Loucy (cell line): ENCODE data around the gene HOXA5.
A peak's percentile ranks its signal among the peaks of the same experiment; 100 is the strongest.

Source experiments
- H2AFZ ChIP-seq: fragments of 200-600 bp; sonication (generic); 2 replicates; pipeline ENCODE4 v1.6.0; 2016; ENCODE audit warnings: antibody characterized with exemption, mild to moderate bottlenecking, low read length, moderate library complexity
- H3F3A ChIP-seq: fragments of 200-600 bp; 2 replicates; pipeline ENCODE4 v1.6.0; 2016; ENCODE audit warnings: antibody characterized with exemption, low read depth, mild to moderate bottlenecking
- H3K27me3 ChIP-seq: fragments of 200-600 bp; sonication (generic); 2 replicates; pipeline ENCODE4 v1.6.1; 2014; ENCODE audit warnings: low read length, mild to moderate bottlenecking; ENCODE audit not compliant: insufficient read depth, poor library complexity, severe bottlenecking
- H3K36me3 ChIP-seq: fragments of 200-600 bp; sonication (generic); 2 replicates; pipeline ENCODE4 v1.6.1; 2016; ENCODE audit warnings: low read length; ENCODE audit not compliant: insufficient read depth
- H3K4me1 ChIP-seq: fragments of 200-600 bp; sonication (generic); 2 replicates; pipeline ENCODE4 v1.5.1; 2014; ENCODE audit warnings: low read length, mild to moderate bottlenecking; ENCODE audit not compliant: insufficient read depth, poor library complexity, severe bottlenecking
- H3K4me2 ChIP-seq: fragments of 200-600 bp; sonication (generic); 2 replicates; pipeline ENCODE4 v1.6.0; 2014; ENCODE audit warnings: antibody characterized with exemption, low read length, low read depth, mild to moderate bottlenecking; ENCODE audit not compliant: poor library complexity, severe bottlenecking
- H3K4me3 ChIP-seq: fragments of 200-600 bp; sonication (generic); 2 replicates; pipeline ENCODE4 v1.5.1; 2014; ENCODE audit warnings: low read length, mild to moderate bottlenecking, mixed read lengths; ENCODE audit not compliant: poor library complexity, severe bottlenecking
- H3K79me2 ChIP-seq: fragments of 200-600 bp; sonication (generic); 2 replicates; pipeline ENCODE4 v1.6.1; 2014; ENCODE audit warnings: low read length; ENCODE audit not compliant: insufficient read depth
- H3K9ac ChIP-seq: fragments of 200-600 bp; sonication (generic); 2 replicates; pipeline ENCODE4 v1.6.0; 2014; ENCODE audit warnings: mild to moderate bottlenecking, low read depth, low read length, moderate library complexity; ENCODE audit not compliant: poor library complexity, severe bottlenecking
- H3K9me2 ChIP-seq: fragments of 200-600 bp; sonication (generic); replicated peaks from 2 replicates; pipeline ENCODE4 v1.6.1; 2016; ENCODE audit warnings: low read depth, low read length, mixed read lengths
- H3K9me3 ChIP-seq: fragments of 200-600 bp; sonication (generic); 2 replicates; pipeline ENCODE4 v1.6.1; 2014; ENCODE audit warnings: mild to moderate bottlenecking, antibody characterized with exemption, low read length, low read depth; ENCODE audit not compliant: insufficient read depth
- H4K20me1 ChIP-seq: fragments of 200-600 bp; sonication (generic); 2 replicates; pipeline ENCODE4 v1.6.0; 2014; ENCODE audit warnings: antibody characterized with exemption, low read length, mild to moderate bottlenecking; ENCODE audit not compliant: insufficient read depth, poor library complexity, severe bottlenecking
- EZH2phosphoT487 ChIP-seq: fragments of 200-600 bp; IDR thresholded peaks from 2 replicates; pipeline ENCODE4 v1.6.1; 2018; ENCODE audit warnings: antibody characterized with exemption, mild to moderate bottlenecking, moderate library complexity, borderline replicate concordance
- TF ChIP-seq, protein P1 (sequence below): fragments of 200-600 bp; sonication (generic); conservative IDR thresholded peaks from 2 replicates; pipeline ENCODE4 v1.5.1; 2014; ENCODE audit warnings: mild to moderate bottlenecking, antibody characterized with exemption, low read length

The HOXA5 gene

DNA sequence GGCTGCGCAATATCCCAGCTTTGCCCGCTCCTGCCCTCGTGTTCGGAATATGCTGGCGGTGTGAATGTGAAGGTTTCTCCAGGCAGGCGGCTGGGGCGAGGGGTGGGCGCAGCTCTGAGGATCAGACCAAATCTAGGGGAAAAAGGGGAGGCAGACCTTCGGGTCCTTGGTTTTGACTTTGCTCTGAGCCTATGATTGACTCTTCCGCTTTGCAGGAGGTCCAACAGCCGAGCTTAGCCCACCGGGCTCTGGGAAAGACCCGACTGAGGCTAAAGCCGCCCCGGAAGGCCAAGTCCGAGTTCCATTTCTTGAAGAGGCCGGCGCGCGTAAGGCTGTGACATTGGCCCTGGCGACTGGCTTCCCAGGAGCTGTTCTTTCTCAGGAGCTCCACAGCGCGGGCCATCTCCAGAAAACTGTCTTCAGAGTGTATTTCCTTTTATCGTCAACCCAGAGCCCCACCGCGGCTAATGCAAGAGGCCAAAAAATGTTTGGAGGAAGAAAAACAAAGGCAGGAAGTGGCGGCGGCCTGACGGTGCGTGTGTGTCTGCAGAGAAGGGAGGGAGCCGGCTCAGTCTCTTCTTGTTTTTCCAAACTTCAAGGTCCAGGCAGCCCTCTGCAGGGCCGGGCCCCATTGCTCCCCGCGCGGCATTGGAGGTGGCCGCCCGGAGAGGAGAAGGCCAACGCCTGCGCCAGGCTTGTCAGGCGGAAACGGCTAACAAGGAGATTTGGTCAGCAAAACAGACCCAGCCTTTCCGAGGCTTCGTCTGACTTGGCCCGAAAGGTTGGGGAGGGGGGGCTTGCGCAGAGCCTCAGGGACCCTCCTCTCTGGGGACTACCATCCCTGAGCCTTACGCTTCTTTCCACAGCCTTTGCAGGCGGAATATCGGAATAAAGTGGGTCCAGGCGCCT lies 45.2 kb upstream of the HOXA5 start:
- Histone ChIP-seq H3K36me3 (peaks cover 3% of the 10 kb centered on the region; the same call in 1 of the 2 replicates), H3K4me3 (peak overlapping the region; percentile 91), H4K20me1 (peaks cover 29% of the 10 kb centered on the region), H3K9me2 (no peaks in the 10 kb centered on the region), H3F3A (no peaks in the 10 kb centered on the region), H2AFZ (no peak overlapping the region), H3K4me1 (peaks cover 44% of the 10 kb centered on the region), H3K79me2 (peaks cover 100% of the 10 kb centered on the region), H3K4me2 (peak overlapping the region; percentile 98), H3K9me3 (no peaks in the 10 kb centered on the region), H3K9ac (peak overlapping the region; percentile 99), H3K27me3 (peaks cover 37% of the 10 kb centered on the region)
- no peak for TF ChIP-seq EZH2phosphoT487
- TF ChIP-seq, protein P1, sequence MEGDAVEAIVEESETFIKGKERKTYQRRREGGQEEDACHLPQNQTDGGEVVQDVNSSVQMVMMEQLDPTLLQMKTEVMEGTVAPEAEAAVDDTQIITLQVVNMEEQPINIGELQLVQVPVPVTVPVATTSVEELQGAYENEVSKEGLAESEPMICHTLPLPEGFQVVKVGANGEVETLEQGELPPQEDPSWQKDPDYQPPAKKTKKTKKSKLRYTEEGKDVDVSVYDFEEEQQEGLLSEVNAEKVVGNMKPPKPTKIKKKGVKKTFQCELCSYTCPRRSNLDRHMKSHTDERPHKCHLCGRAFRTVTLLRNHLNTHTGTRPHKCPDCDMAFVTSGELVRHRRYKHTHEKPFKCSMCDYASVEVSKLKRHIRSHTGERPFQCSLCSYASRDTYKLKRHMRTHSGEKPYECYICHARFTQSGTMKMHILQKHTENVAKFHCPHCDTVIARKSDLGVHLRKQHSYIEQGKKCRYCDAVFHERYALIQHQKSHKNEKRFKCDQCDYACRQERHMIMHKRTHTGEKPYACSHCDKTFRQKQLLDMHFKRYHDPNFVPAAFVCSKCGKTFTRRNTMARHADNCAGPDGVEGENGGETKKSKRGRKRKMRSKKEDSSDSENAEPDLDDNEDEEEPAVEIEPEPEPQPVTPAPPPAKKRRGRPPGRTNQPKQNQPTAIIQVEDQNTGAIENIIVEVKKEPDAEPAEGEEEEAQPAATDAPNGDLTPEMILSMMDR = no peak; the same call in 1 of the 2 replicates

DNA sequence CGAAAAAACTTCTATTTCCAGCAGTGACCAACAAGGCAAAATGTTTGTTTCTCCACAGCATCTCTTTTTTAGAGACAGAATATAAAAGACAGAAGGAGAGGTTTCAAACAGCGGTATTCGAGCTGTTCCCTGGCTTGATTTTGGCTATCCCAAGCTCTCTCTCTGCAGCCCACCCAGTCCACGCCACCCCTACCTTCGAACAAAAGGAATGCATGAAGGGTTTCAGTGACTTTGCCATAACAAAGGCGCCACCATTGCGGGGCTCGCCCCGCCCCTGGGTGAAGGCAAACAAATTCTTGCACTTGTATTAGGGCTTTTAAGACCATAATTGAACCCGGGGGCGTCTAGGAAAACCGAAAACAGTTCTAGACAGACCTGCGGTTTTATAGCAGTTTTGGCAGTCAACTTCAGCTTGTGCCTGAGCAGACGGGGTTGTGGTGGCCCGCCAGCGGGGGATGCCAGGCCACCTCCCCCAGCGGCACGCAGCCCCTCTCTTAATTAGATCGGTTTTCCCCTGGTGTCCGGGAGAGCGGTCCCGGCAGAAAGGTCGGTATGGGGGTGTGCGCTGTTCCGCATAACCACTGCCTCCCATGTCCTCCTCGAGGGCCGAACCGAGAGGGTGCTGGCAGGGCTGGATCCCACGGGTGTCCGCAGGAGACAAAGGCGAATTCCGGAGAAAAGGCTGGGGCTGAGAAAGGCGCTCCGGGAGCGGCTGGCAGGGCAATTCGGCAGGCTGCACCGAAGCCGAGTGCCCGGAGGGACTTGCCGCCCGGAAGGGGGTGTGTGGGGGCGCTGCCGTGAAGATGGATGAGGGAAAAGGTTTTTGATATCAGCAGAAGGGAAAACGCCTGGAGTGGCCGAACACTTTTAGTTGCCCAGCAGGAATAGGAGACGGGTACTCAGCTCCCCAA lies 44.2 kb upstream of the HOXA5 start:
- peak overlapping the region; percentile 98 for H3K4me2 ChIP-seq
- H3K4me1 ChIP-seq = peaks cover 48% of the 10 kb centered on the region
- H4K20me1 ChIP-seq = peaks cover 37% of the 10 kb centered on the region
- H3K4me3 ChIP-seq = peak overlapping the region; percentile 91
- H3K27me3 ChIP-seq = peaks cover 38% of the 10 kb centered on the region
- H3F3A ChIP-seq = no peaks in the 10 kb centered on the region
- no peak overlapping the region for H2AFZ ChIP-seq
- peaks cover 3% of the 10 kb centered on the region; the same call in 1 of the 2 replicates for H3K36me3 ChIP-seq
- H3K9me2 ChIP-seq = no peaks in the 10 kb centered on the region
- TF ChIP-seq, protein P1 = no peak; the same call in 1 of the 2 replicates
- TF ChIP-seq EZH2phosphoT487 = no peak
- H3K9ac ChIP-seq = peak overlapping the region; percentile 99
- peaks cover 100% of the 10 kb centered on the region for H3K79me2 ChIP-seq
- H3K9me3 ChIP-seq = no peaks in the 10 kb centered on the region

DNA sequence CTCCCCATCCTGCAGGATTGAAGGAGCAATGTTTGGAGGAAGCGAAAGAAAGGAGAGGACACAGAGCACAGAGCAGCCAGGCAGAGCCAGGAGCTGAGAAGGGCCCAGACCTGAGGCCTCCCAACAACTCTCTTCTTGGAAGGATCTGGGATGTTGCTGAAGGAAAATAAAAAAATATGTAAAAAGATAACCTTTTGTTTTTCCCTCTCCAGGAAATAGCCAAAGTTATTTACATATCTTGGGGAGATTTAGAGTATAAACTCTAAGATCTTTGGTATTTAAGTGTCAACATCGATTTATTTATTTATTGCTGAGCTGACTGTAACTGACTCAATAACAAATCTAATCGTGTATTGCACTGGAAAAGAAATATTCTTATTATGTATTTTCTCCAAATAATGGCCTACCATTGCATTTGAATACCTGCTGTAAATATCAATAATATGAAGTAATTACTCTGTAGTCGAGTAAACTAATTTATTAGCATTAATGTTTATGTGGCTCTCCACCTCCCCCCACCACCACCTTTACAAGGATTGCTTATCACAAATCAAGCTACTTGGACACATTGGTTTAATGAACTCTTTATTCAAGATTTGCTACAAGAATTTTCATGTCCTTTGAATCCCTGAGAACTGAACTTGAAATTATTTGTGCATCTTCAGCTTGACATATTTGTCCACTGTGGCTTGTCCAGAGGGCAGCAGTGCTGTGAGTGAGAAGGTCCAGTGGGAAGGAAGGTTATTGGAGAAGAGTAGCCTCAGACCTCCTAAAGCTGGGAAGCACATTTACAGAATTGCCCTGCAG lies 43.4 kb upstream of the HOXA5 start:
- Histone ChIP-seq H3K4me2 (peak overlapping the region; percentile 98), H3K4me1 (peaks cover 56% of the 10 kb centered on the region), H3K9me3 (no peaks in the 10 kb centered on the region), H3K79me2 (peaks cover 100% of the 10 kb centered on the region), H3F3A (no peaks in the 10 kb centered on the region), H4K20me1 (peaks cover 44% of the 10 kb centered on the region), H2AFZ (no peak overlapping the region), H3K9me2 (no peaks in the 10 kb centered on the region), H3K27me3 (peaks cover 37% of the 10 kb centered on the region), H3K36me3 (0 out of 2 replicates have a peak, but pooled peaks cover 3% of the 10 kb centered on the region), H3K4me3 (peak overlapping the region; percentile 91), H3K9ac (peak overlapping the region; percentile 99)
- TF ChIP-seq, protein P1 = no peak
- no peak for TF ChIP-seq EZH2phosphoT487
